ENCODE measurements around the gene GGTA1. TPM values are rescaled to one million over a fixed set of nuclear protein-coding genes. Genes with fewer than 3 reads are reported as not detected.
"Not testable (repeated sequence)": the region's sequence is repeated elsewhere in the genome, so short reads cannot be mapped to it uniquely, and the experiment has no call there.

The GGTA1 gene
- 4.8 TPM for total RNA-seq

- peak in 2 of 3 donors; percentile 51 to 68 for DNase-seq (ENCODE audit: low read depth in 2 of 3, low spot score in 2 of 3)
Measured at GRCh38 chr9:121499427-121500164, at the start of gene GGTA1. Gene GGTA1, minus strand, starts transcription at chr9:121499844. Its CDS starts 31,922 bp downstream, at chr9:121467922.

DNA sequence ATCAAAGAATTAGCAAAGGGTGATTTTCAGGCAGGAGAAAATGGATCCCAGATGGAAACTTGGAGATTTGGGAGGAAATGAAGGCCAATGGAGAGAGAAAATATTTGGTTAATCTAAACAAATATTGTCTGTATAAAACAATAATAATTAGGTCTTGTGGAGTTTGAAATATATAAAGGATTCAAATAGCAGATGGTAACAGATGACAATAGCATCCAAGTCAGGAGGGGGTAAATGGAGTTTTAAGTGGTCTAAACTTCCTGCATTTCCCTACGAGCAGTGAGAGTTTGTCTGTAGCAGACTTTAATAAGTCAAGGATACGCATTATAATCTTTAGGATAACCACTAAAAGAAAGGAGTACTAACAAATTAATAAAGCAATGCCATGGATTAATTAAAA lies 49.0 kb upstream of the GGTA1 start:
- no peak for DNase-seq (ENCODE audit: low read depth in 2 of 3, low spot score in 2 of 3)

DNA sequence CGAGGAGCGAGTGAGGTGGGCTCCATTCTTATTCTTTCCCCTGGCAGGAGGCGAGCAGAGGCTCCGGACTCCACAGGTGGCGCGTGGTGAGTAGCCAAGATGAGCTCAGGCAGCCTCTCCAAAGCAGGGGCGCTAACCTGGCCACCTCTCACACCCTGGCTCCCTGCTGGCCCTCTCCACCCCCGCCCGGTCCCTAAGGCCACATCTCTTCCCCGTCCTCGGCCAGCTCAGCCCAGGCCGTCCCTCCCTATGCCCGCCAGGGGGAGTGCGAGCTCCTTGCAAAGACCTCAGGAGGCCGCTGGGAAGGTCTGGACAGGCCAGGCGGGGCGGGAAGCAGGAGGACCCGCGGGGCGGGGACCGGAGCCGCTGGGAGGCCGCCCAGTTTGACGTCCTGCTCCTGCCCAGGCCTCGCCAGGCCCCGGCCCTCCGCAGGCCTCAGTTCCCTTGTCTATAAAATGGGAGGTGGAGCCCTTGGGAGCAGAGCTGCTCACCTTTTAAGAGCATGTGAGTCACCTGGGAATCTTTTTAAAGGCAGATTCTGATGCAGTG lies 46.3 kb upstream of the GGTA1 start:
- peak in 2 of 3 donors; percentile 84 to 91 for DNase-seq (ENCODE audit: low read depth in 2 of 3, low spot score in 2 of 3)

- DNase-seq (ENCODE audit: low read depth in 2 of 3, low spot score in 2 of 3), result no peak
Measured at GRCh38 chr9:121545150-121545874, 45.7 kb upstream of the GGTA1 start.

DNA sequence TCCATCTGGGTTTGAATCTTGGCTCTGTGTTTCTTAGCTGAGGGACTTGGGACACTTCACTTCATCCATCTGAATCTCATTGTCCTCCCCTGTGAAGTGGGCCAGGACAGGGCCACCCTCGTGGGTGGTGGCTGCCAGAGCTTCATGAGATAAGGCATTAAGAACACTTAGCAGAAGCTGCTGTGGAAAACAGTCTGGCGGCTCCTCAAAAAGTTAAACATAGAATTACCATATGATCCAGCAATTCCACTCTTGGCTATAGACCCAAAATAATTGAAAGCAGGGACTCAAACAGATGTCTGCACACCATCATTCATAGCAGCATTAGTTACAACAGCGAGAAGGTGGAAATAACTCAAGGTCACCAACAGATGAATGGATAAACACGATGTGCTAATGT lies 42.4 kb upstream of the GGTA1 start:
- DNase-seq (ENCODE audit: low read depth in 2 of 3, low spot score in 2 of 3), result no peak

- DNase-seq (ENCODE audit: low read depth in 2 of 3, low spot score in 2 of 3), result no peak
Measured at GRCh38 chr9:121541256-121541655, 41.6 kb upstream of the GGTA1 start.

- DNase-seq (ENCODE audit: low read depth in 2 of 3, low spot score in 2 of 3), result peak in 2 of 3 donors; percentile 36 to 70
Measured at GRCh38 chr9:121538221-121538620, 38.6 kb upstream of the GGTA1 start.

DNA sequence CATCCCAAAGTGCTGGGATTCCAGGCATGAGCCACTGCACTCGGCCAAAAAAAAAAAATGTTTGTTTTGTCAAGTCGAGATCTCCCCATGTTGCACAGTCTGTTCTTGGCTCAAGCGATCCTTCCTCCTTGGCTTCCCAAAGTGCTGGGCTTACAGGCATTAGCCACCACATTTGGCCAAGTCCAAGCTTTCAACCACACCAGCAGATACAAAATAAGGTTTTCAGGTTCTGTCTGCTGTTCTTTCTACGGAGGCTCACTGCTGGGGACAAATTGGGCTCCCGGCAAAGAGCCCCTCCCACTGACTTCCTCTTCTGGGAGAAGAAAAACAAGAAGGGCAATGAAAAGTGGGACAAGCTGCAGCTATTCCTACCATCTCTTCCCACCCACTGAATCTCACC lies 37.6 kb upstream of the GGTA1 start:
- DNase-seq (ENCODE audit: low read depth in 2 of 3, low spot score in 2 of 3), result no peak

GRCh38 chr9:121532881-121533280 lies 33.2 kb upstream of the GGTA1 start:
- no peak for DNase-seq (ENCODE audit: low read depth in 2 of 3, low spot score in 2 of 3)

DNA sequence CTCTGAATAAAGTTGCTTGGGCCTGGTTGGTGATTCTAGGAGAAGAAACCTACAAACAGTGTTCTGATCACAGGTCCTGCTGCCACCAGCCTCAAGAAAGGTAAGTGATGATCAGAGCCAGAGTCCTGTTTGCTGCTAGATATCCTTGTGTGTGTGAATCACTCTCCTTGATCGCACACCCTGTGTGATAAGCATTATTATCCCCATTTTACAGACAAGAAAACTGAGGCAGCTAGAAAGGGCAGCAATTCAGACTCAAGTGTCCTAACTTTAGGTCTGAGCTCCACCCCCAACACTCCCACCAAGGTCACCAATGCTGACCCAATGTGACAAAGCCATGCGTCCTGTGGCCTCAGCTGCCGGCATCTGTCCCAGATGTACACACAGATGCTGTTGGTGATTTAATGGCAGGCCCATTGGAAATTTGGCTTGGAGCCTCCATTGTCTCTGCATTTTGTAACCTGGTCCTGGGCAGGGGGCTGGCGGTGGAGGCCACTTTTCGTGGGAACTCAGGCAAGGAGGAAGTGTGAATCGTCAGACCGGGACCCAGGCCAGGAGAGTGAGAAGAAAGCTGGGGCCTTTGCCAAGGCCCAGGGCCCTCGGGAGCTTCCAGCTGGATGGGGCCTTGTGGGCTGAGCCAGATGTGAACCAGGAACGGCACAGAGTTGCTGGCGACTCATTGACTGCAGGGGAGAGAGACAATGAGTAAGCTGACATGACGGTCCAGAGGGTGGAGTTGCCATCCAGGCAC lies 29.8 kb upstream of the GGTA1 start:
- DNase-seq (ENCODE audit: low read depth in 2 of 3, low spot score in 2 of 3), result no peak

GRCh38 chr9:121528642-121529041 lies 29.0 kb upstream of the GGTA1 start:
- no peak for DNase-seq (ENCODE audit: low read depth in 2 of 3, low spot score in 2 of 3)

DNA sequence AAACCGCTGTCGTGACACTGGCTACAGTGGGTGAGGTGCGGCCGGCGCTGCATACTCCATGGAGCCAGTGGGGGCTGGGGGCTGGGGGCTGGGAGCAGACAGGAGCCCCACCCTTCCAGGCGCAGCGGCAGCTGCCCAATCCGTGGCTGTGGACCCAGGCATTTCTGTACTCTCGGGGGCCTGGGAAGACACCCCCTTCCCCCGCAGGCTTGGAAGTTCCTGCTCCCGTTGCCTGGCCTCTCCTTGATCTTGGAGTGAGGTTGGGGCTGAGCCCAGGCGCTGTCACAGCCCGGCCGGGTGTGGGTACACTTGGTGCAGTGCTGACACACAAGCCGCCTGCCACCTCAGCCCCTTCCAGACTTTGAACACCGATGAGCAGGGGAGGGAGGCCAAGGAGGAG lies 27.7 kb upstream of the GGTA1 start:
- DNase-seq (ENCODE audit: low read depth in 2 of 3, low spot score in 2 of 3), result no peak

GRCh38 chr9:121519688-121520087 lies 20.0 kb upstream of the GGTA1 start:
- DNase-seq (ENCODE audit: low read depth in 2 of 3, low spot score in 2 of 3), result not testable (repeated sequence)

- no peak for DNase-seq (ENCODE audit: low read depth in 2 of 3, low spot score in 2 of 3)
Measured at GRCh38 chr9:121518634-121519033, 19.0 kb upstream of the GGTA1 start.

DNA sequence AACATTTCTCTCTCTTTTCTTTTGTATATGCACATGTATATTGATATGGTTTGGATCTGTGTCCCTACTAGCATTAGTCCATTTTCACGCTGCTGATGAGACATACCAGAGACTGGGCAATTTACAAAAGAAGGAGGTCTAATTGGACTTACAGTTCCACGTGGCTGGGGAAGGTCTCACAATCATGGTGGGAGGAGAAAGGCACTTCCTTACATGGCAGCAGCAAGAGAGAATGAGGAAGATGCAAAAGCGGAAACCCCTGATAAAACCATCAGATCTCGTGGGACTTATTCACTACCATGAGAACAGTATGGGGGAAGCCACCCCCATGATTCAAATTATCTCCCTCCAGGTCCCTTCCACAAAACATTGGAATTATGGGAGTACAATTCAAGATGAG lies 13.5 kb upstream of the GGTA1 start:
- DNase-seq (ENCODE audit: low read depth in 2 of 3, low spot score in 2 of 3), result peak in 1 of 3 donors; percentile 44

DNA sequence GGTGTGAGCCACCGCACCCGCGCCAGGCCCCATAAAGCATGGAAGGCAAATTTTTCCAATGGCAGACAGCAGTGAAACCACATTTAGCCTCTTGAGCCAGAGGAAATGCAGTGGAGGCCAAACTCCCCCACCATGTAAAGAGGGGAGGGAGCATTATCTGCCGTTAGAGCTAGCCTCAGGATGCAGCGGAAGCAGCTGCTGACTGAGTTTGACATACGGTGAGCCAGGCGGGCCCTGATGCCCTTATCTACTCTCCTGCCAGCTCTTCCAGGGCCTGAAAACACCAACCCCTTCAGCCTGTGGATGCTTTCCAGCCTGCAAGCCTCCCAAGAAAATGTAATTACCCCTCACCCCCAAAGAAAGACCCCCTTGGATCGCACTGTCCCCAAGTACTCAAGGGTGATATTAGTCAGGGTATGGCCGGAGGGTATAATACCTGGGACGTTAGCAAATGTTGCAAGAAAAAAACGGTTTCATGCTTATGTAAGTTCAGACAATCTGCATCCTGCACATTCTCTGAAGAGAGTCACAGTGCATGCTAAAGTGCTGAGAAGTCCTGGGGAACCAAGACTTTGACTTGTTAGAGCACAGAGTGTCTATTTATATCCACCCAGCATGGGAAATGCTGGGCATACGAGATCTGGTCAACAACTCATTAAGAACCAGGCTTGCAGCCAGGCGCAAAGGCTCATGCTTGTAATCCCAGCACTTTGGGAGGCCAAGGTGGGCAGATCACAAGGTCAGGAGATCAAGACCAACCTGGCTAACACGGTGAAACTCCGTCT lies 11.3 kb upstream of the GGTA1 start:
- DNase-seq (ENCODE audit: low read depth in 2 of 3, low spot score in 2 of 3), result peak in 2 of 3 donors; percentile 90 to 98

DNA sequence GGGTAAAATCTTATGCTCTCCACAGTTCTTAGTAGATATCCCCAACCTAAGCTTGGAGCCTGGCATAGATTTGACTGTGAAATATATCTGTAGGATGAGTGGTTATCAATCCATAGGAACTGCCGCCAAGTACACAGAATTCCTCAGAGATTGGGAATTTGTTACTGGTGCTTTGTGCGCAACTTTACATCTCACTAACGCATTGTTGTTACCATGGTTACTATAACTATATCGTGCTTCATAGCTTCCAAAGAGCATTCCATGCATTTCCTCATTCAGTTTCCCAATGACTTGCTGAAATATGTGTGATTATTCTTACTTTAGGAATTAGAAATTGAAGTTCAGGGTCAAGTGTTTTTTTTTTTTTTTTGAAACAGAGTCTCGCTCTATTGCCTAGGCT lies 9.5 kb upstream of the GGTA1 start:
- DNase-seq (ENCODE audit: low read depth in 2 of 3, low spot score in 2 of 3), result no peak

DNA sequence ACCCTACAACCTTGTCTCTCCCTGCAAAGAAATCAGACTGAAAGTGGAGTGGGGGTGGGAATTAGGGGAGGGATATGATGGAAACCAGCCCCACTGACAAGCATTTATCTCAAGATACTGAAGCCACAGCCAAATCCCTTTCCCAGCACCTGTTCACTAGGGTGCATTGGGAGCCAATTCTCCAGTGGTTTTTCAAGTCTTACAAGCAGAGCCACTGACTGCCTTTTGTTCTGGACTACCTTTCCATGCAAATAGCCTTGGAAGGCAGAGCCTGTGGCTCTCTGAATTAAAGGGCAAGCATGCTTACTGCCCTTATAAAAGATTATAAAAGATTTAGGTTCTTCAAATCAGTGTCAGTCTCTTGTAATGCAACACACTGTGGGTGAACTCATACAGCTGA lies 8.8 kb upstream of the GGTA1 start:
- DNase-seq (ENCODE audit: low read depth in 2 of 3, low spot score in 2 of 3), result no peak

GRCh38 chr9:121505903-121506735 lies 6.5 kb upstream of the GGTA1 start:
- no peak for DNase-seq (ENCODE audit: low read depth in 2 of 3, low spot score in 2 of 3)

Measured in hematopoietic multipotent progenitor cell (in vitro differentiated cells).